HCT116 (cell line): ENCODE data around the gene ATG16L2. TPM values are rescaled to one million over a fixed set of nuclear protein-coding genes. Genes with fewer than 3 reads are reported as not detected.

Experiments used
- ATAC-seq: fragments of 200-7000 bp; cut with Tn5 transposase; 2 replicates; pipeline ENCODE4 v1.9.1; 2020; ENCODE audit warnings: mild to moderate bottlenecking, moderate library complexity
- BruUV-seq: library from RNA; stranded (reverse); fragments of 400-500 nt; replicated peaks from 2 replicates; lab custom pipeline; 2021; lab: Mats Ljungman, UMichigan
- CTCF ChIA-PET: fragments of 300-600 bp; sonication (Branson Sonifier 250); formaldehyde crosslinking; loops from one replicate; lab custom pipeline; 2021; ENCODE audit warnings: antibody characterized with exemption; lab: Charles Lee
- POLR2A ChIA-PET: fragments of 300-600, 350-600 bp; sonication (Branson Sonifier 250); formaldehyde crosslinking; loops from one replicate; lab custom pipeline; 2021; ENCODE audit warnings: antibody characterized with exemption; lab: Charles Lee
- RAD21 ChIA-PET, 2 experiments: fragments of 300-600 bp; sonication (Branson Sonifier 250); formaldehyde crosslinking; loops; one replicate each; lab custom pipeline; 2023; ENCODE audit warnings: low total read pairs in 2 of 2; ENCODE audit not compliant: uncharacterized antibody in 2 of 2, unreplicated experiment in 2 of 2, low non-redundant PET in 1 of 2; lab: Charles Lee
- DNase-seq: peaks from one replicate; pipeline ENCODE4 v3.0.0-alpha.2; 2010; ENCODE audit warnings: low read depth, low spot score
- H2AFZ ChIP-seq: fragments of 200-600 bp; shearing (Covaris generic), sonication (generic); 2 replicates; pipeline ENCODE4 v1.6.1; 2017; ENCODE audit warnings: low read depth, mixed run types, mixed read lengths, antibody characterized with exemption, low read length; ENCODE audit not compliant: poor library complexity, severe bottlenecking
- H3K27ac ChIP-seq: 2 replicates; pipeline ENCODE4 v1.5.1; 2012; ENCODE audit warnings: low read depth, low read length
- H3K27me3 ChIP-seq: fragments of 200-600 bp; sonication (generic); 2 replicates; pipeline ENCODE4 v1.6.1; 2016; ENCODE audit warnings: mixed run types, low read length, mixed read lengths; ENCODE audit not compliant: insufficient read depth
- H3K36me3 ChIP-seq, 2 experiments: fragments of 200-500 bp in 1 of 2; fragments of 200-600 bp in 1 of 2; sonication (Bioruptor generic) in 1 of 2; sonication (generic) in 1 of 2; 2 replicates each; pipeline versions ENCODE4 v1.5.1 to v1.6.1; 2014 to 2016; ENCODE audit warnings: low read length in 2 of 2, inconsistent platforms in 1 of 2, mixed read lengths in 1 of 2, mixed run types in 1 of 2; ENCODE audit not compliant: insufficient read depth in 2 of 2, control insufficient read depth in 1 of 2
- H3K4me1 ChIP-seq, 2 experiments: fragments of 200-600 bp in 1 of 2; sonication (generic) in 1 of 2; 2 replicates each; pipeline versions ENCODE4 v1.5.1 to v1.6.1; 2012 to 2017; ENCODE audit warnings: low read length in 2 of 2, inconsistent platforms in 1 of 2, mild to moderate bottlenecking in 1 of 2, mixed read lengths in 1 of 2, mixed run types in 1 of 2, moderate library complexity in 1 of 2; ENCODE audit not compliant: insufficient read depth in 2 of 2, control insufficient read depth in 1 of 2
- H3K4me2 ChIP-seq: fragments of 200-600 bp; sonication (generic); 2 replicates; pipeline ENCODE4 v1.6.1; 2017; ENCODE audit warnings: mixed run types, low read length, mixed read lengths
- H3K4me3 ChIP-seq, 2 experiments: fragments of 200-600 bp in 1 of 2; sonication (generic) in 1 of 2; replicated peaks in 1 of 2; 2 replicates each; pipeline ENCODE4 v1.5.1; 2011 to 2016; ENCODE audit warnings: low read length in 2 of 2, control low read depth in 1 of 2, low read depth in 1 of 2, mild to moderate bottlenecking in 1 of 2, mixed read lengths in 1 of 2, mixed run types in 1 of 2
- H3K79me2 ChIP-seq: fragments of 200-600 bp; sonication (generic); 2 replicates; pipeline ENCODE4 v1.6.1; 2017; ENCODE audit warnings: mild to moderate bottlenecking, mixed run types, low read length, moderate library complexity, mixed read lengths; ENCODE audit not compliant: insufficient read depth
- H3K9ac ChIP-seq: fragments of 200-600 bp; sonication (generic); 2 replicates; pipeline ENCODE4 v1.6.1; 2016; ENCODE audit warnings: low read length, mixed read lengths
- H3K9me2 ChIP-seq: fragments of 200-600 bp; sonication (generic), shearing (Covaris generic); 2 replicates; pipeline ENCODE4 v1.6.1; 2017; ENCODE audit warnings: mixed run types, mild to moderate bottlenecking, moderate library complexity; ENCODE audit not compliant: insufficient read depth
- H3K9me3 ChIP-seq, 2 experiments: fragments of 200-500 bp in 1 of 2; fragments of 200-600 bp in 1 of 2; sonication (Bioruptor generic) in 1 of 2; sonication (generic) in 1 of 2; 2 replicates each; pipeline ENCODE4 v1.6.1; 2014 to 2017; ENCODE audit warnings: low read length in 2 of 2, mixed read lengths in 2 of 2, inconsistent platforms in 1 of 2, low read depth in 1 of 2, mild to moderate bottlenecking in 1 of 2, mixed run types in 1 of 2, moderate library complexity in 1 of 2; ENCODE audit not compliant: control insufficient read depth in 1 of 2, insufficient read depth in 1 of 2
- H4K20me1 ChIP-seq: fragments of 200-600 bp; sonication (generic), shearing (Covaris generic); 2 replicates; pipeline ENCODE4 v1.6.1; 2017; ENCODE audit warnings: mixed run types, mild to moderate bottlenecking, moderate library complexity; ENCODE audit not compliant: insufficient read depth
- CBX3 ChIP-seq: IDR thresholded peaks from 2 replicates; pipeline ENCODE4 v1.6.1; 2012; ENCODE audit warnings: low read depth
- CEBPB ChIP-seq: IDR thresholded peaks from 2 replicates; pipeline ENCODE4 v1.6.1; 2012; ENCODE audit warnings: low read depth
- EGR1 ChIP-seq: IDR thresholded peaks from 2 replicates; pipeline ENCODE4 v1.6.1; 2012; ENCODE audit warnings: low read depth
- ELF1 ChIP-seq: IDR thresholded peaks from 2 replicates; pipeline ENCODE4 v1.6.1; 2012; ENCODE audit warnings: low read depth, borderline replicate concordance
- EZH2 ChIP-seq: fragments of 200-600 bp; sonication (generic); IDR thresholded peaks from 2 replicates; pipeline ENCODE4 v1.6.1; 2017; ENCODE audit warnings: antibody characterized with exemption, mixed run types
- RAD21 ChIP-seq: IDR thresholded peaks from 2 replicates; pipeline ENCODE4 v1.6.1; 2012; ENCODE audit warnings: low read depth, mild to moderate bottlenecking
- SP1 ChIP-seq: IDR thresholded peaks from 2 replicates; pipeline ENCODE4 v1.6.1; 2012; ENCODE audit warnings: low read depth
- TCF7L2 ChIP-seq: IDR thresholded peaks from 2 replicates; pipeline ENCODE4 v1.7.0; 2011; ENCODE audit warnings: borderline replicate concordance, inconsistent platforms; ENCODE audit not compliant: insufficient read depth, insufficient read length; ENCODE audit errors: extremely low read depth
- ZFX ChIP-seq: fragments of 450-650 bp; IDR thresholded peaks from 2 replicates; pipeline ENCODE4 v1.6.1; 2017
- intact Hi-C: fragments of 100-400 bp; cut with micrococcal nuclease; formaldehyde crosslinking; loops from 2 replicates; pipeline ENCODE4 v1.10.0; 2022
- total RNA-seq: library from RNA; stranded (reverse); gene quantifications from one replicate; pipeline ENCODE4 v1.2.1, GENCODE V29; 2021; ENCODE audit not compliant: unreplicated experiment
- TF ChIP-seq, protein P1 (sequence below), 3 experiments: fragments of 200-600 bp in 1 of 3; sonication (generic) in 1 of 3; IDR thresholded peaks in 2 of 3; conservative IDR thresholded peaks in 1 of 3; 2 replicates each; pipeline ENCODE4 v1.5.1; 2012 to 2017; ENCODE audit warnings: low read depth in 2 of 3, low read length in 2 of 3, antibody characterized with exemption in 1 of 3, borderline replicate concordance in 1 of 3, control low read depth in 1 of 3, mild to moderate bottlenecking in 1 of 3, mixed read lengths in 1 of 3, mixed run types in 1 of 3, moderate library complexity in 1 of 3; ENCODE audit not compliant: insufficient read depth in 1 of 3
- TF ChIP-seq, protein P2 (sequence below): IDR thresholded peaks from 2 replicates; pipeline ENCODE4 v1.6.1; 2012

Gene ATG16L2
- total RNA-seq, 1 experiment from 2014 or later = 15.2 TPM

DNA sequence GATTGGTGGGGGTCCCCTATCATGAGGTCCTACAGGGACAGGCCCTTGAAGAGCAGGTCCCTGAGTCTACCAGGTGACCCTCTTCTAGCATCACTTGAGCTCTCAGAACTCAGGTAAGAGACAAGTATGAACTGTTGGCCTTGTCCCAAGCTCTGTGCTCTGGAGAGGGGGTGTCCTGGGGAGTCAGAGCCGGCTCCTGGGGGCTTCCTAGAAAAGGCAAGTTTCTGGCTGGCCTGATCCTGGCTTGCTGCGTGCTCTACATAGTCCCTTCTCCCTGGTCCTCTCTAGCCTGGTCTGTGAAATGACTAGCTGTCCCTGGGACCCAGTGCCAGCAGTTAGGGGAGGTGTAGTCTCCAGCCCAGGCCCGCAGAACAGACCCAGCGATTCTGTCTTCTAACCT, 11.4 kb downstream of the ATG16L2 start:
- intact Hi-C loops = no loop called here
- Histone ChIP-seq H3K79me2 (no peaks in the 10 kb centered on the region), H3K27ac (no peak overlapping the region), H3K9me3 (no peaks in the 10 kb centered on the region), H3K4me1 (peaks cover 7 to 19% of the 10 kb centered on the region in 2 experiments), H3K4me2 (no peak overlapping the region), H4K20me1 (no peaks in the 10 kb centered on the region), H2AFZ (no peak overlapping the region), H3K36me3 (no peaks in the 10 kb centered on the region), H3K9me2 (no peaks in the 10 kb centered on the region), H3K9ac (no peak overlapping the region), H3K4me3 (no peak overlapping the region), H3K27me3 (no peaks in the 10 kb centered on the region)
- ATAC-seq = no peak
- ChIA-PET POLR2A (no interaction called here), RAD21 (no interaction called here), CTCF (no interaction called here)
- TF ChIP-seq ELF1 (no peak), CEBPB (no peak), TCF7L2 (no peak), CBX3 (no peak), SP1 (no peak), EGR1 (no peak), ZFX (no peak), RAD21 (no peak), EZH2 (no peak)
- TF ChIP-seq, protein P1, sequence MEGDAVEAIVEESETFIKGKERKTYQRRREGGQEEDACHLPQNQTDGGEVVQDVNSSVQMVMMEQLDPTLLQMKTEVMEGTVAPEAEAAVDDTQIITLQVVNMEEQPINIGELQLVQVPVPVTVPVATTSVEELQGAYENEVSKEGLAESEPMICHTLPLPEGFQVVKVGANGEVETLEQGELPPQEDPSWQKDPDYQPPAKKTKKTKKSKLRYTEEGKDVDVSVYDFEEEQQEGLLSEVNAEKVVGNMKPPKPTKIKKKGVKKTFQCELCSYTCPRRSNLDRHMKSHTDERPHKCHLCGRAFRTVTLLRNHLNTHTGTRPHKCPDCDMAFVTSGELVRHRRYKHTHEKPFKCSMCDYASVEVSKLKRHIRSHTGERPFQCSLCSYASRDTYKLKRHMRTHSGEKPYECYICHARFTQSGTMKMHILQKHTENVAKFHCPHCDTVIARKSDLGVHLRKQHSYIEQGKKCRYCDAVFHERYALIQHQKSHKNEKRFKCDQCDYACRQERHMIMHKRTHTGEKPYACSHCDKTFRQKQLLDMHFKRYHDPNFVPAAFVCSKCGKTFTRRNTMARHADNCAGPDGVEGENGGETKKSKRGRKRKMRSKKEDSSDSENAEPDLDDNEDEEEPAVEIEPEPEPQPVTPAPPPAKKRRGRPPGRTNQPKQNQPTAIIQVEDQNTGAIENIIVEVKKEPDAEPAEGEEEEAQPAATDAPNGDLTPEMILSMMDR (IDR thresholded peaks at IDR 0.05 in 2 of 3, conservative IDR thresholded peaks at IDR 0.05 in 1 of 3; ENCODE audit: borderline replicate concordance in 1 of 3, insufficient read depth in 1 of 3, low read depth in 2 of 3, low read length in 2 of 3) = no peak
- TF ChIP-seq, protein P2, sequence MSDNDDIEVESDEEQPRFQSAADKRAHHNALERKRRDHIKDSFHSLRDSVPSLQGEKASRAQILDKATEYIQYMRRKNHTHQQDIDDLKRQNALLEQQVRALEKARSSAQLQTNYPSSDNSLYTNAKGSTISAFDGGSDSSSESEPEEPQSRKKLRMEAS = no peak
- DNase-seq = no peak
- BruUV-seq = no TSS peak
